K562 (cell line): ENCODE data around the gene GPHN. TPM values are rescaled to one million over a fixed set of nuclear protein-coding genes. Genes with fewer than 3 reads are reported as not detected.
A peak's percentile ranks its signal among the peaks of the same experiment; 100 is the strongest.

ENCODE experiments used
- ARHGAP35 ChIP-seq: fragments of 450-650 bp; IDR thresholded peaks from 2 replicates; pipeline ENCODE4 v1.6.1; 2018; ENCODE audit not compliant: partially characterized antibody
- BRCA1 ChIP-seq, 2 experiments: fragments of 450-650 bp in 1 of 2; sonication (generic) in 1 of 2; formaldehyde crosslinking in 1 of 2; IDR thresholded peaks; 2 replicates each; pipeline versions ENCODE4 v1.5.0 to v1.6.1; 2017 to 2020; ENCODE audit warnings: mild to moderate bottlenecking in 1 of 2, missing genetic modification reagents in 1 of 2
- DACH1 ChIP-seq: fragments of 450-650 bp; IDR thresholded peaks from 2 replicates; pipeline ENCODE4 v1.6.1; 2018; ENCODE audit not compliant: partially characterized antibody
- FOXK2 ChIP-seq, 2 experiments: fragments of 450-650 bp; IDR thresholded peaks in 1 of 2; conservative IDR thresholded peaks in 1 of 2; 2 replicates each; pipeline ENCODE4 v1.6.1; 2016; ENCODE audit warnings: low read depth in 2 of 2, mild to moderate bottlenecking in 1 of 2
- MAX ChIP-seq: sonication (generic); formaldehyde crosslinking; IDR thresholded peaks from 2 replicates; pipeline ENCODE4 v1.9.0; 2022; ENCODE audit warnings: mild to moderate bottlenecking, missing genetic modification reagents
- NR0B1 ChIP-seq: fragments of 450-650 bp; IDR thresholded peaks from one replicate; pipeline ENCODE4 v1.6.1; 2018; ENCODE audit warnings: mild to moderate bottlenecking, moderate library complexity; ENCODE audit not compliant: partially characterized antibody
- NR2C2 ChIP-seq, 2 experiments: fragments of 200-800 bp in 1 of 2; sonication (Bioruptor generic) in 1 of 2; sonication (generic) in 1 of 2; formaldehyde crosslinking in 1 of 2; IDR thresholded peaks; 2 replicates each; pipeline versions ENCODE4 v1.6.1 to v1.8.0; 2016 to 2022; ENCODE audit warnings: mild to moderate bottlenecking in 1 of 2, missing compliant biosample characterization in 1 of 2, missing genetic modification characterization in 1 of 2, missing genetic modification reagents in 1 of 2
- PHF8 ChIP-seq: fragments of 200-600 bp; sonication (generic); IDR thresholded peaks from 2 replicates; pipeline ENCODE4 v1.6.1; 2012; ENCODE audit warnings: mixed run types, mild to moderate bottlenecking, inconsistent platforms, low read length, moderate library complexity, borderline replicate concordance
- PML ChIP-seq: IDR thresholded peaks from 2 replicates; pipeline ENCODE4 v1.6.1; 2012; ENCODE audit warnings: low read length, inconsistent platforms
- POLR2H ChIP-seq: IDR thresholded peaks from 2 replicates; pipeline ENCODE4 v1.6.1; 2016; ENCODE audit warnings: missing genetic modification characterization, low read depth, mild to moderate bottlenecking, control low read depth, missing compliant biosample characterization, moderate library complexity
- SAFB ChIP-seq: fragments of 200-400 bp; formaldehyde crosslinking; IDR thresholded peaks from 2 replicates; pipeline ENCODE4 v1.6.1; 2017; ENCODE audit warnings: low read depth, low read length, borderline replicate concordance
- TAF1 ChIP-seq: IDR thresholded peaks from 2 replicates; pipeline ENCODE4 v1.6.1; 2011; ENCODE audit warnings: mild to moderate bottlenecking, low read length, moderate library complexity; ENCODE audit not compliant: insufficient read depth, control insufficient read depth, severe bottlenecking; ENCODE audit errors: extremely low read depth
- UBTF ChIP-seq, 2 experiments: IDR thresholded peaks; 2 replicates each; pipeline ENCODE4 v1.6.1; 2012; ENCODE audit warnings: improper control_type of control experiment in 2 of 2, low read depth in 2 of 2, low read length in 2 of 2, borderline replicate concordance in 1 of 2
- YY1 ChIP-seq, 3 experiments: IDR thresholded peaks; 2 replicates each; pipeline ENCODE4 v1.6.1; 2011; ENCODE audit warnings: low read length in 2 of 3, mild to moderate bottlenecking in 2 of 3, moderate library complexity in 2 of 3, borderline replicate concordance in 1 of 3, control low read depth in 1 of 3, low read depth in 1 of 3; ENCODE audit not compliant: insufficient read depth in 3 of 3, insufficient replicate concordance in 2 of 3, control insufficient read depth in 1 of 3, insufficient read length in 1 of 3; ENCODE audit errors: extremely low read depth in 1 of 3
- ZBTB26 ChIP-seq: fragments of 450-650 bp; formaldehyde crosslinking; IDR thresholded peaks from 2 replicates; pipeline ENCODE4 v1.4.0; 2022; ENCODE audit warnings: missing genetic modification characterization
- ZFX ChIP-seq: sonication (generic); formaldehyde crosslinking; IDR thresholded peaks from 2 replicates; pipeline ENCODE4 v1.8.0; 2022; ENCODE audit warnings: mild to moderate bottlenecking, missing genetic modification reagents, moderate library complexity
- ZKSCAN3 ChIP-seq: fragments of 250-450 bp; sonication (Bioruptor Pico); IDR thresholded peaks from 2 replicates; pipeline ENCODE4 v1.4.0; 2020
- ZNF655 ChIP-seq: fragments of 250-450 bp; sonication (Bioruptor Pico); IDR thresholded peaks from 2 replicates; pipeline ENCODE4 v1.5.0; 2021
- polyA plus RNA-seq, 8 experiments: library from polyadenylated mRNA; depleted of rRNA in 4 of 8; stranded (reverse) in 5 of 8; unstranded in 3 of 8; fragments of >200 nt; fragmentation: Nextera tagmentation in 2 of 8; fragmentation: Illumina TruSeq in 1 of 8; extraction: Ambion mirVana in 2 of 8; extraction: Trizol in 1 of 8; gene quantifications; 2 replicates each; pipeline versions ENCODE4 v1.2.1 to v1.2.3, GENCODE V29; 2011 to 2014; ENCODE audit warnings: inconsistent platforms in 1 of 8, missing spikeins in 1 of 8
- total RNA-seq, 7 experiments: library from RNA; depleted of rRNA in 6 of 7; stranded (reverse); fragments of >200 nt in 6 of 7; fragmentation: Illumina TruSeq in 2 of 7; extraction: Trizol in 2 of 7; gene quantifications; 2 replicates each; pipeline versions ENCODE4 v1.2.1 to v1.2.3, GENCODE V29; 2011 to 2021; ENCODE audit warnings: low replicate concordance in 1 of 7

The GPHN gene
- total and polyA plus RNA-seq, 9 of the 15 experiments (the other 6 are each of a cell fraction or from before 2014, with no cell fraction given) = 5.9 to 16.0 (median 11.4) TPM

- peak; percentile 42 to 81; a peak in 2 of 4 replicates for TF ChIP-seq UBTF (IDR thresholded peaks at IDR 0.05; ENCODE audit: borderline replicate concordance in 1 of 2, low read depth in 2 of 2, low read length in 2 of 2)
- no peak for TF ChIP-seq ARHGAP35
- TF ChIP-seq POLR2H (tag) = peak; percentile 56
- TF ChIP-seq TAF1 = peak; percentile 68
- TF ChIP-seq BRCA1 (IDR thresholded peaks at IDR 0.05) = no peak
- TF ChIP-seq BRCA1 (CRISPR knock-in tag; IDR thresholded peaks at IDR 0.05) = no peak
- TF ChIP-seq ZKSCAN3 (CRISPR knock-in tag) = no peak
- peak; percentile 12 to 81 (median 60) for TF ChIP-seq YY1 (IDR thresholded peaks at IDR 0.05; ENCODE audit: borderline replicate concordance in 1 of 3, control insufficient read depth in 1 of 3, extremely low read depth in 1 of 3, insufficient read depth in 3 of 3, insufficient read length in 1 of 3, insufficient replicate concordance in 2 of 3, low read depth in 1 of 3, low read length in 2 of 3)
- peak; percentile 82 for TF ChIP-seq ZFX (CRISPR knock-in tag)
- peak; percentile 77 for TF ChIP-seq MAX (CRISPR knock-in tag)
- no peak for TF ChIP-seq NR0B1
- TF ChIP-seq PML = 0 out of 2 replicates have a peak, but pooled peaks have one; percentile 11
- TF ChIP-seq SAFB = peak; percentile 19; the same call in 1 of the 2 replicates
- peak; percentile 80; the same call in 1 of the 2 replicates for TF ChIP-seq PHF8
- 0 out of 4 replicates have a peak, but pooled peaks have one; percentile 16 to 18 for TF ChIP-seq FOXK2 (conservative IDR thresholded peaks at IDR 0.05 in 1 of 2, IDR thresholded peaks at IDR 0.05 in 1 of 2; ENCODE audit: low read depth in 2 of 2)
- TF ChIP-seq ZNF655 (CRISPR knock-in tag) = no peak
- TF ChIP-seq DACH1 = no peak
- no peak for TF ChIP-seq ZBTB26 (CRISPR knock-in tag)
- TF ChIP-seq NR2C2 (CRISPR knock-in tag; IDR thresholded peaks at IDR 0.05) = no peak
- peak; percentile 30; the same call in 1 of the 2 replicates for TF ChIP-seq NR2C2 (tag; IDR thresholded peaks at IDR 0.05)
Observed at GRCh38 chr14:66507722-66508546, at the start of gene GPHN (continued).
